Activated T-helper 1 cell treated with anti-CD3 and anti-CD28 coated beads, Interleukin-2, amount 50 U/mL, for 16 hours (primary cell): Measurements from ENCODE around the gene OR11H7.
"Not testable (repeated sequence)": the region's sequence is repeated elsewhere in the genome, so short reads cannot be mapped to it uniquely, and the experiment has no call there.

Experiments used
- DNase-seq, 2 donors: peaks; one replicate each; pipeline ENCODE4 v3.0.0-alpha.2; 2020; ENCODE audit warnings: low read depth in 1 of 2, low spot score in 1 of 2

OR11H7 gene

DNA sequence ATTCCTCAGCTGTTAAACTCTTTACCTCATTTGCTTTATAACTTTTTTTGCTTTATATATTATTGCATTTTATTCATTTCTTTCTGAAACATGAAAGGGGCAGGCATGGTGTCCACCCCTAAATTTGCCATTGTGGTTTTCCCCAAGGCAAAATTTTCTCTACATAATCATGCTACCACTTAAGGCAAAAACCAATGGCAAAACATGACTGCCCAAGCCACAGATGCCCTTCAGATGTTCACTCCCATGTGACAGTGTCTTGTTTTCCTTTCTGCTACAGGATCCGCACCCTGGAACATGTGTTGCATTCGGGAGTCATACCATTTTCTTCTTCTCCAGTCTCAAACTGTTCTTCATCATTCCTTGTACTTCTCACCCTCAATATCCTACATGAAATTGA, 48.6 kb downstream of the OR11H7 start:
- no peak for DNase-seq

DNA sequence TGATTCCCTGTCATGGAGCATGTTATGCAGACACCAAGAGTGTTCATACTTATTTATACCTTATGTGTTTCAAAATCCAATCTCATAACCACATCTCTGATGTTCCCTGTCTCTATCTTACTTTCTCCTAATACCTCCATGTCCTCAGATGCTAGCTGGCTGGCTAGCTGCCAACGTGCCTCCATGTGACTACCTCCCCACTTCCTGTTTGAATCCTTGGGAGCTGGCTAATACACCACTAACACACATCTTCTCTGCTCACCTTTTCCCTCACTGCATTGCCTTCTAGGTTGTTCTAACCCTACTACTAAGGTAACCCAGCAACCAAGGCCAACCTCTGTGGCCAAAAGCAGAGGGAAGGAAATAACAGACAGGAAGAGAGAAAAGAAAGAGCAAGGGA, 49.6 kb downstream of the OR11H7 start:
- DNase-seq = no peak

DNA sequence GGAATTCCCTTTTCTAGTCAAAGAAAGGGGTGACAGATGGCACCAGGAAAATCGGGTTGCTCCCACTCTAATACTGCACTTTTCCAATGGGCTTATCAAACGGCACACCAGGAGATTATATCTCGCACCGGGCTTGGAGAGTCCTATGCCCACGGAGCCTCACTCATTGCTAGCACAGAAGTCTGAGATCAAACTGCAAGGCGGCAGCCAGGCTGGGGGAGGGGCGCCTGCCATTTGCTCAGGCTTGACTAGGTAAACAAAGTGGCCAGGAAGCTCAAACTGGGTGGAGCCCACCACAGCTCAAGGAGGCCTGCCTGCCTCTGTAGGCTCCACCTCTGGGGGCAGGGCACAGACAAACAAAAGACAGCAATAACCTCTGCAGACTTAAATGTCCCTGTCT, 51.5 kb downstream of the OR11H7 start:
- not testable (repeated sequence) for DNase-seq
